HTR-8/SVneo (cell line): ENCODE data around the gene CIITA.

ENCODE experiments used
- DNase-seq: peaks from one replicate; pipeline ENCODE4 v3.0.0; 2011; ENCODE audit warnings: low spot score, mixed read lengths; ENCODE audit not compliant: insufficient read length
- FAIRE-seq: peaks from 2 replicates; lab custom pipeline; 2011; peaks lifted over from hg19 to GRCh38; lab: Jason Lieb, UNC

CIITA gene

DNA sequence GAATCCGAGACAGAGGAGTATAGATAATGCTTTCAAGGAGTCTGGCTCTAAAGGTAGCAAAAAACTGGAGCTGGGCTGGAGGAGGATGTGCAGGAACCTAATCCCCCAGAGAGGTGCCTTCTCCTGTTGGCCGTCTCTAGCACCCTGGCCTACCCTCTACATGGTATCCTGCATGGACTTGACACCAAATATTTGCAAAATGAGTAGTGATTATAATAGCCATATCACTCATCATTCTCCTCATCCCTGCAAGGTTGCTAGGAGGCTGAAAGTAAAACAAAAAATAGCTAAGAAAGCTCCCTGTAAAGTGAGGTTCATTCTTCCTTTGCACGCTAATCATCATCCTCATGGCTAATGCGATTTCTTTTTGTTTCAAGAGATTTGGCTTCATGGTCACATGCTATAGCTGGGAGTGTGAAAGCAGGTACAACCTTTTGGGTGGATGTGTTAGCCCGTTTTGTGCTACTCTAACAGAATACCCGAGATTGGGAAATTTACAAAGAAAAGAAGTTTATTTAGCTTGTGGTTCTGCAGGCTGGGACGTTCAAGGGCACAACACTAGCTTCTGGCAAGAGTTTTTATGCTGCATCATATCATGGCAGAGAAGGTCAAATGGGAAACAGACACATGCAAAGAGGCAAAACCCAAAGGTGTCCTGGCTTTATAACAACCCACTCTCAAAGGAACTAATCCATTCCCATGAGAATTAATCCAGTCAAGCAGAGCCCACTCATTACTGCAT, 27.1 kb upstream of the CIITA start:
- DNase-seq (no peak), FAIRE-seq (no peak)

DNA sequence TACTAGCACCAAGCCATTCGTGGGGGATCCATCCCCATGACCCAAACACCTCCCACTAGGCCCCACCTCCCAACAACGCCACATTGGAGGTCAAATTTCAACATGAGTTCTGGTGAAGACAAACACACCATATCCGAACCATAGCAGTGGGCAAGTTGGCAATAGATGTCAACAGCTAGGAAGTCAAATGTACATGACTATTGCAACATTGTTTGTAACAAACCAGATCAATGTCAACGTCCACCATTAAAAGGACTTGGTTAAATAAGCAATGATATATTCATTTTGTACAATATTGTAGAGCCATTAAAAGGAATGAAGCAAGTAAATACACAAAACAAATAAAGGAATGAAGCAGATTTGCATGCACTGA, 26.5 kb upstream of the CIITA start:
- no peak for DNase-seq

DNA sequence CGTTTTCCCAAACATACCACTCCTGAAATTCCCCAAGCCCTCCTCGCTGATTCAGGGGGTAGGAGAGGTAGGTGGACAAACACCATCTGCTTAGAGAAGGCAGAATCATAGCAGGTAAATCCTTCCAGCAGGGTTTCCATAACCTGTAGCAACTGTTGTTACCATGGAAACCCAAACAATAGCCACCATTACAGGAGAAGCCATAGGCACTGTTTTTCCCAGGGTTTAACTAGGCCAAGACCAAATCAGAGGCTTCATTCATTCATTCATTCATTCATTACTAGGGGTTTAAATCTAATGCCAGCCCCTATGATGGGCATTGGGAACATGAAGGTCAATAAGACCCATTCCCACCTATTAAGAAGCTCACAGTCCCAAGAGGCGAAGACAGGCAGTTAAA, 25.5 kb upstream of the CIITA start:
- FAIRE-seq (no peak), DNase-seq (no peak)

More for the DNA sequence above, 26.5 kb upstream of the CIITA start:
- no peak for FAIRE-seq

DNA sequence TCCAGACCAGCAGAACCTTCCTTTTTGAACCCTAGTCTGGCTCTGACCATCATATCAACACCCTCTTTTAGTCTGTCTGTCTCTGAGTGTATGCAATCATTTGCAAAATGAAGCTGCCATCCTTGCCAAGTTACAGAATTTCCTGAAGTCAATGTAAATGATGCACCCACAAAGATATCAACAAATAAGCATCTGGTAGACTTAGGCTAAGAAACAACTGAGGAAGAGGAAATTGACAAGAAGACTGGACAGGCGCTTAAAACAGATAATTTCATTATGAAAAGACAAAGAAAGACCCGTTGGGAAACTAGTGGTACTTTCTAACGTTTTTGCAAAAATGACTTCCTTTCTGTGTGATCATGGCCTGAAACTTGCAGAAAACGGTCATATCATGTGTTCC, 24.7 kb upstream of the CIITA start:
- FAIRE-seq (no peak), DNase-seq (no peak)

DNA sequence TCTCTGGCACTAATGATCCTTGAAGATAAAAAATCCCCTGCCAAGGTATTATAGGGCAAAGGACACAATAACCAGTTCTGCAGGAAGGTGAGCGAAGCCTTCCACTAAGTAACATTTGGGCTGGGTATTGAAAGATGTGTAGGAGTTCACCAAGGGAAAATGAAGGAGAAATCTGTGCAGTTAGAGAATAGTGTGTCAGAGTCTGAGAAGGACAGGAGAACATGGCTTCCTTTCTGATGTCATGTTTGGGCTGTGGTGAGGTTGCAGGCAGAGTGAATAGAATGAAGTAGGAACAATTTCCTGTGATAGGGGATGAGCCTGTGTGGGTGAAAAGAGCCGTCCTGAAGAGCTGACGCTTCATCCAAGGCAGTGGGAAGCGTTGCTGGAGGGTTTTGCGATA, 24.1 kb upstream of the CIITA start:
- FAIRE-seq, result no peak

DNA sequence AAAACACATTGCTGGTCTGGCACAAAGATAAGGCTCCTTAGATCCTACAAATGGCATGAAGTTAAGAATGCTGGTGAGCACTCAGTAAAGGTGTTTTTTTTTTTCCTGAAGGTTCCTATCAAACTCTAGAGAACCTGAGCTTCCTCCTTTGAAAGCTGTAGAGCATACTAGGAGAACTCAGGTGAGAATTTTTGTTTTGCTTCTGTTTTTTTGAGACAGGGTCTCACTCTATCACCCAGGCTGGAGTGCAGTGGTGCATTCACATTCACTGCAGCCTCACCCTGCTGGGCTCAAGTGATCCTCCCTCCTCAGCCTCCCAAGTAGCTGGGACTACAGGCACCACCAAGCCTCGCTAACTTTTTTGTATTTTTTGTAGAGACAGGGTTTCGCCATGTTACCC, 21.0 kb upstream of the CIITA start:
- DNase-seq, result no peak
- no peak for FAIRE-seq

More for the DNA sequence above, 24.1 kb upstream of the CIITA start:
- DNase-seq, result no peak

DNA sequence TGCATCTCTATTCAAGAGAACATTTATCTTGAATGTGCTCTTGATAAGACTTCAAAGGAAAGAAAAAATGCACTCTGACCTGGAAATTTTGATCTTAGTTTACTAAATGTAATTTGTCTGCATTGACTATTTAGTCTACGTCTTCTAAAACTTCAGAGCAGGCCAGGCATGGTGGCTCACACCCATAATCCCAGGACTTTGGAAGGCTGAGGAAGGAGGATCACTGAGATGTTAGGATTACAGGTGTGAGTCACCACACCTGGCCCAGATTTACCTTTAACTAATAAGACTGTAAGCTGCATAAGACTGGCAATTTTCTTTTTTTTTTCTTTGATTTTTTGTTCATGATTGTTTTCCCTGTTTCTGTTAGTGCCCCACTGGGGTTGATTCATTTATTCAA, 18.8 kb upstream of the CIITA start:
- FAIRE-seq, result no peak
- DNase-seq, result no peak

DNA sequence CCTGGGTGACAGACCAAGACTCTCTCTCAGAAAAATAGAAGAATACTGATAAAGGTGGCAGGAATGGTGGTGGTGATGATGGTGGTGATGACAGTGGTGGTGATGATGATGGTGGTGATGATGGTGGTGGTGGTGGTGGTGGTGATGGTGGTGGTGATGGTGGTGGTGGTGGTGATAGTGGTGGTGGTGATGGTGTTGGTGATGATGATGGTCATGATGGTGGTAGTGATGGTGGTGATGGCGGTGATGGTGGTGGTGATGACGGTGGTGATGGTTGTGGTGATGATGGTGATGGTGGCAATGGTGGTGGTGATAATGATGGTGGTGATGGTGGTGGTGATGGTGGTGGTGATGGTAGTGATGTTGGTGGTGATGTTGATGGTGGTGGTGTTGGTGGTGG, 18.0 kb upstream of the CIITA start:
- no peak for FAIRE-seq
- DNase-seq, result no peak

DNA sequence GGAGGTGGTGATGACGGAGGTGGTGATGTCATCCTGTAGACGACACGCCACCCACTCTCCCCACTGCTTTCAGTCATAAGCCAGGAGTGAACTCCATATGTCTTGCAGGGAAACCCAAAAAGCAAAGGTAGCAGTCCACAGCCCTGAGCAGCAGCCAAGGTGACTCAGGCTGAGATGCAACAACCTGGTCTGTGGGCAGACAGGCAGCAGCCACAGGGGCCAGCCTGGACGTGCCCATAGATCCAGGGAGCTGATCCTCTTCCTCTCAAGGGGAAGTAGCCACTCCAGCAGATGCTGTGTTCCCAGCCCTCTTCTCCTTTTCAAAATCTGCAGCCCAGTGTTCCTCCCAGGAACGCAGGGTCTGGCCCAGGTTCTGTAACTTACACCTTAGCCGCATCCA, 17.3 kb upstream of the CIITA start:
- no peak for FAIRE-seq
- no peak for DNase-seq

DNA sequence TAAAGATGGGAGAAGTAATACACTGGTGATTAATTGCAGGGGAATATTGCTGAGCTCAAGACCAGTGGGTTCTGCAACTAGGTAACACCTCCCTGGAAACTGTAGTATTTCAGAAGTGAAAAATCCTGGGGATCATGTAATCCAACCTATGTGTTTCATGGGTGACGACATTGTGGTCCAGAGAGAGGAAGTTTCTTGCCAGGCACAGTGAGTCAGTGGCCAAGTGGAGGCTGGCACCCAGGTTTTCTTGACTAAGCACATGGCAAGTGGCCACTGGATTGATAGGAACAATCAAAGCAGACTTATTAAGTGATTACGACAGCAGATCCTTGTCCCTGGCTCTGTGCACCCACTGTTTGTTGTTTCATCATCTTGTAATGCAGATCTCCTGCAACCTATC, 14.6 kb upstream of the CIITA start:
- DNase-seq, result peak; percentile 17

DNA sequence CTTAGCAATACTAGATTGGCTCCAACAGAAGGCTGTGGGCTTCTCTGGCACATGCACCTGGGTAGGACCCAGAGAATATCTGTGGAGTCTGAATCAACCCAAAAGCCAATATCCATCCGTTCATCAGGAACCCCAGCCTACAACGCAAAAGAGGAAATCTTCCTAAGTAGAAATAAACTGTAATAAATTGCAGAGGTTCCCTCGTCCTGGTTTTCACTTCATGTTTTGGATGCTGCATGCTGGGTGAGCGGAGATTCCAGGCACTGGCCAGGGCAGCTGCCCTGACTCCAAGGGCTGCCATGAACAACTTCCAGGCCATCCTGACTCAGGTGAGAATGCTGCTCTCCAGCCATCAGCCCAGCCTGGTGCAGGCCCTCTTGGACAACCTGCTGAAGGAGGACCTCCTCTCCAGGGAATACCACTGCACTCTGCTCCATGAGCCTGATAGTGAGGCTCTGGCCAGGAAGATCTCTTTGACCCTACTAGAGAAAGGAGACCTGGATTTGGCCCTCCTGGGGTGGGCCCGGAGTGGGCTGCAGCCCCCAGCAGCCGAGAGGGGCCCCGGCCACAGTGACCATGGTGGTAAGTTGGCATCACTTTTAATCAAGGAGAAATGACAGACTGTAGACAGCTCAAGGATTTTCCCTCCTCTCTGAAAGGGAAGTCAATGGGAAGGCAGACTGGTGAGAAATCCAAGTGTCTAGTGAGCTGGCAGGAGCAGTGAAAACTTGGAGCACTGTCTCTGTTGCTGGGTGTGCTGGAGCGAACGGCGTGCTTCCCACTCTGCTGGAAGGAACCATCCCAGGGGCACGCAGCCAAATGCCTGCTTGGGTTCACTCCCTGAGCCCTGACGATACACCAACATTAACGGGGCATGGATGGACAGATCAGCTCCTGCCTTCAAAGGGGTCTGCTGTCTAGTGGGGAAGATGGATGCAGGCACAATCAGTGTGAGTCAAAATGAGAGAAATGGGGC, 10.7 kb upstream of the CIITA start:
- FAIRE-seq, result no peak
- DNase-seq, result no peak

More for the DNA sequence above, 14.6 kb upstream of the CIITA start:
- FAIRE-seq, result no peak

DNA sequence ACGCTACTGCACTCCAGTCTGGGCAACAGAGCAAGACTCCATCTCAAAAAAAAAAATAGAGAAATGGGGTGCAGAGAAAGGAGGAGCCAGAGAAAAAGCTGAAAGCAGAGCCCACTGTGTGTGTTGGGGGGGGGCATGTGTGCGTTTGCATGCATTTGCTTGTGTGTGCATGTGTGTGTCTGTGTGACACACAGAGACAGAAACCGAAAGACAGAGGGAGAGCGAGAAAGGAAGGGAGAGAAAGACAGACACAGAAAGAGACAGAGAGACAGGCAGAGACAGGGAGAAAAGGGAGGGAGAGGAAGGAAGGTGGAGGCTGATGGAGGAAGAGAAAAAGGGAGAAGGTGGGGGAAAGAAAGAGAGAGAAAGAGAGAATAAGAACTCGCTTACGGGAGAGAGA, 9.8 kb upstream of the CIITA start:
- FAIRE-seq (no peak), DNase-seq (no peak)

DNA sequence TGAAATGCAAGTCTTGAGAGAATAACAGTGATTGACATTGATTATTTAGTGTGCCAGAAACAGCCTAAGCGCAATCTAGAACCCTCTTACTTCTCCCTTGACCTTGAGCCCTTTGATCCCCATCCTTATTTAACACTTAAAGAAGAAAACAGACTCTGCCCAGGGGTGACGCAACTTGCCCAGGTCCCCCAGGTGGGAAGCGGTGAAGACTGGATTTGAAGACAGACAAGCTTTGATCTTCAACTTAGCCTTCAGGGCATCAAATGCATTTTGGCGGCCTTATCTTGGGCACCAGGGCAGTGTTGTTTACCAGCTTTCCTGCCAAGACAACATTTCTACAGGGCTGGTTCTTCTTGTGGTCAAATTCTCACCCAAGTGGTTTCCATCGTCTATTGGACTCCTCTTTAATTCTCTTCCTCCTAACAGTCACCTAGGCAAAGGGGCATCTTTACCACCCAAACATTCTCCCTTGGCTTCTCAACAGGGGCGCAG, 8.9 kb upstream of the CIITA start:
- FAIRE-seq (no peak), DNase-seq (no peak)

DNA sequence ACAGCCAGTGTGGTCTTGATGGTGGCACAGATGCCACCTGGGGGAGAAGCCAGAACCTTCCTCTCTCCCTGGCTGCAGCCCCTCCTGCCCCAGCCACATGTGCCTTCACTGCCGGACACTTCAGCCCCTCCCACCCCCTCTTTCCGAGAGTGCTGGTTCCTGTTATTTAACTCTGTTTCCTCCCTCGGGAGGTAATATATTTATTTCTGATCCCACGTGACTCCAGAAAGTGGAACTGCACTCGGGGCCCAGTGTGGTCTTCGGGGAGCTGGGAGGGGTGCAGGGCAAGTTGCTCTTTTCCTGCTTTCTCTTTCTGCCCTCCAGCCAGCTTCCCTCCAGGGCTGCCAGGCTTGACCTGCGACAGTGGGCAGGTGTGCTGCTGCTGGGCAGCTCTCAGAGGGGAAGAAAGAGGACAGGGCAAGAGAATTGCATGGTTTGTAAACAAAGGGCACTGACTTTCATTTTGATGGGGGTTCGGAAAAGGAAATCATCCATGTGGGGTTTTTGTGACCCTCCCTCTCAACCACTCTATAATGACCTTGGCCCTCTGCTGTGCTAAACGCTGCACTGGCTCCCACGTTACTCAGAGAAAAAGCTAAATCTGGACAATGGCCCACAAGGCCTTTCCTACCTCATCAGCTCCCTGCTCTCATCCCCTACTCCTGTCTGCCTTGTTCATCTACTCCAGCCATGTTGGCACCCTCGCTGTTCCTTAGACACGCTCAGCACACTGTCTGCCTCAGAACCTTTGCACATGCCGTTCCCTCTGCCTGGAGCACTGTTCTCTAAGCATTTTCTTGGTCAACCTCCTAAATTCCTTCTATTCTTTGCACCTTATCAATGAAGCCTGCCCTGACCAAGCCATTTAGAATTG, 8.2 kb upstream of the CIITA start:
- DNase-seq (no peak), FAIRE-seq (no peak)

DNA sequence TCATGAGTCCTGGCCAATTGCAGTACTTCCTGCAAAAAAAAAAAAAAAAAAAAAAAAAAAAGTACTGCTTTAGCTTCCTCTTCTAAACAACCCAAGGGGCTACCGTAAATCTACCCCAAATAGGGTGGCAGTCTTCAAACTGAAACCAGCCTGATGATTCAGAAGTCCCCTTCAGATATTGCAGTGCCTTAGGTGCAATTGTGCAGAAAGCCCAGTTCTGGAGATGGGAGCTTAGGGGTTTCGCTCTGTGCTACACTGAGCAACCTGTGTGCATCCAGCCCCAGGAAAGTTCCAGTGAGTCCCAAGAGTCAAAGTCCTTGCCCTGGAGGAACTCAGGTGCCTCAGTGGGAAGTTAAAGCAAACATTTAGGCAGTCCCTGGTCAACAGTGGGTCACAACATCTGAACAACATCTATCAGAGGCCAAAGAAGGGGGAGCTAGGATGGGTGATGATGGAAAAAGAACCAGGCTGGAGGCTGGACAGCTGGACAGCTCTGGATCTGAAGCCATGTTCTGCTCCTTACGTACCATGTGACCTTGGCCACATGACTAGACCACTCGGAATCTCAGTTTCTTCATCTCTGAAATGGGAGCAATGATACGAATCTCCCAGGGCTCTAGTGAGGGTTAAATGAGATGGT, 6.7 kb upstream of the CIITA start:
- FAIRE-seq (no peak), DNase-seq (no peak)

DNA sequence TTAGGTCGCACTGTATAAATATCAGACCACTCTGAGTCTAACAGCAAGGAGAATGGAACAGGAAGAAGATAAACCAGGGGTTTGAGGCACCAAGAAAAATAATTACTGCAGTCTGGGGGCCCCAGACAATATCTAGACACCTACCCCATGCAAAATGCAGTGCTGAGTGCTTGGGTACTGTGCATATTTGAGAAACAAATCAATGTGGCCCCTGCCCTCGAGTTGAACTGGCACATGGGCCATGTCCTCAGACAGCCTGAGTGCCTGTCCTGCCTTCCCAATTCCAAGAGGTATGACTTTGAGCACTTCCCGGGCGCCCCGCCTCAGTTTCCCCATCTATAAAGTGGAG, 6.2 kb upstream of the CIITA start:
- FAIRE-seq, result no peak
- no peak for DNase-seq

DNA sequence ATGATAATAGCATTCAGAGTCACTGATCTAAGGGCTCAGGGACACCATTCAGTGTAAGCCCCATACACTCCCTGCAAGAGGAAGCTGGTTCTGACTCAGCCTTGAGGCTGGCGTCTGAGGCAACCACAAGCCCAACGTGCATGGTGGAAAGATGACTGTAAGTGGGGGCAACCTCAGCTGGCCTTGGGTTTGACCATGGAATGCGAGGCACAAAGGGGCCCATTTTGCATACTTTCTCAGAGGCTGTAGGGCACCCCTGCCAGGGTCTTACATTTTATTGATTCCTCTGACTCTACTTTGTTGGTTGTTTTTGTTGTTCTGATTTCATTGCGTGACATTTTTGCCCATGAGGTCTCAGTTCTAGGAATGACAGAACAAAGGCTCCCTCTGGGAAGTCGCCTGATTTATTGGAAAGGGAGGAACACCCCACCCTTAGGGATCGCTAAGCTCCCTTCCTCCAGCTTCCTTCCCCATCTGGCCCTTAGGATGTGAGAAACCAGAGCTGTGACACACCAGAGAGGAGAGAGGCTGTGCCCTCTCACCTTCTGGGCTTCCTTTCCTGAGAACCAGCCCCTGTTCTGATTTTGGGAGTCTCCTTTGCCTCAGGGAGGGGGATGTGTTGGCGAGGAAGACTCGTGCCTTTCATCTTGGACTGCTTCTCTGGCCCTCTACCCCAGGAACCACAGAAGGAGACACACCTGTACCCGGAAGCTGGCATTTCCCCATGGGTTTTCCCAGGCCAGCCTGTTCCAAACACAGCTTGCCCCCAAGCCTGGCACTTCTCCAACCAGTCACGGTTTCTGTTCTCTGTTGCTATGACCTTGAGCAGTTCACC, 5.6 kb upstream of the CIITA start:
- peak; percentile 13 for FAIRE-seq
- DNase-seq, result peak; percentile 74

DNA sequence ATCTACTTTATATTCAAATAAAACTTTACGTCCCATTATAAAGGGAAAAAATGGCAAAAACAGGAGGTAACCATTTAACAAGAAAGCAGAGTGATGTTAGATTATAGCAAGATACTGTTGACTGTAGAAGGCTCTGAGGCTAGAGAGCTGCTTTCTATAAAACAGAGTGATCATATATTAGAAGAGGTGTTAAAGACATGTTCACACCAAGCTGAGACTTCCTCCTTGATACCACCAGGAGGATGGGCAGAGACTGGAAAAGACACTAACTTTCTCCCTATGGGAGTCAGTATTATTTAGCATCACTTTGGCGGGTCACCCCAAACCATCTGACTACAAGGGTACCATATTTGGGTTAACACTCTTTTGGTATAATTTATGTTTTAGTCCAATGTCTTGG, 687 bp upstream of the CIITA start:
- DNase-seq (no peak), FAIRE-seq (no peak)

DNA sequence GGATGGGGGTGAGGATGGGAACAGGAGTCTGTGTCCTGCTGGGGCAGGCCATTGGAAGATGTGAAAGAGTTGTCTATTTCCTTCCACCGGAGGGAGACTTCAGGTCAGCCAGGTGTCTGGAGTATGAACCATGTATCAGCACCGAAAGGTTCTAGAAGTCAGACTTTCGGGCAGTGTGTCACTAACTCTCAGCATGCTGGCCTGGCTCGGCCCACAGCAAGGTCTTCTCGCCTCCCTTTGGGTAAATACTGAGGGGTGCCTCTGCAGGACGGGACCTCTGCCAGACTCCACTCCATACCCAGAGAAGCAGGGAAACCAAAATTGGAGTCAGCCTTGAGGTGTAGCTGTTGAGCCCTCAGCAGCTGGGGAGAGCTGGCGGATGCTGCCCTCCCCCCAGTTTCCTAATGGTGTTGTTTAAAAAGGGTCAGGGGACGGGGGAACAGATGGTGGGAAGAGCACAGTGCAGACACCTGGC, 507 bp downstream of the CIITA start:
- DNase-seq (no peak), FAIRE-seq (no peak)
